HEK293 (cell line): ENCODE data around the gene MFSD2B.
A peak's percentile ranks its signal among the peaks of the same experiment; 100 is the strongest.

Experiments used
- EGR2 ChIP-seq: fragments of 450-650 bp; formaldehyde crosslinking; IDR thresholded peaks from 2 replicates; pipeline ENCODE4 v1.5.1; 2016; ENCODE audit warnings: low read depth, missing biosample characterization, missing genetic modification characterization
- GLI4 ChIP-seq: fragments of 450-650 bp; formaldehyde crosslinking; IDR thresholded peaks from 2 replicates; pipeline ENCODE4 v1.5.1; 2016; ENCODE audit warnings: missing biosample characterization, missing genetic modification characterization
- KLF7 ChIP-seq: fragments of 450-650 bp; formaldehyde crosslinking; IDR thresholded peaks from 2 replicates; pipeline ENCODE4 v1.5.1; 2016; ENCODE audit warnings: missing biosample characterization, missing genetic modification characterization, borderline replicate concordance
- KLF9 ChIP-seq: fragments of 450-650 bp; formaldehyde crosslinking; IDR thresholded peaks from 2 replicates; pipeline ENCODE4 v1.5.1; 2016; ENCODE audit warnings: missing biosample characterization, missing genetic modification characterization, low read depth
- MZF1 ChIP-seq: fragments of 450-650 bp; formaldehyde crosslinking; IDR thresholded peaks from 2 replicates; pipeline ENCODE4 v1.5.1; 2017; ENCODE audit warnings: missing biosample characterization, missing genetic modification characterization, borderline replicate concordance
- ZBTB17 ChIP-seq: fragments of 450-650 bp; formaldehyde crosslinking; IDR thresholded peaks from 2 replicates; pipeline ENCODE4 v1.5.1; 2016; ENCODE audit warnings: missing biosample characterization, missing genetic modification characterization
- ZBTB48 ChIP-seq: fragments of 450-650 bp; formaldehyde crosslinking; IDR thresholded peaks from 2 replicates; pipeline ENCODE4 v1.5.1; 2016; ENCODE audit warnings: missing biosample characterization, missing genetic modification characterization
- ZNF114 ChIP-seq: fragments of 450-650 bp; formaldehyde crosslinking; IDR thresholded peaks from 2 replicates; pipeline ENCODE4 v1.5.0; 2017; ENCODE audit warnings: missing biosample characterization, missing genetic modification characterization
- ZNF175 ChIP-seq: fragments of 450-650 bp; formaldehyde crosslinking; IDR thresholded peaks from 2 replicates; pipeline ENCODE4 v1.5.1; 2016; ENCODE audit warnings: missing biosample characterization, missing genetic modification characterization
- ZNF274 ChIP-seq, 2 experiments: fragments of 200-500 bp in 1 of 2; fragments of 450-650 bp in 1 of 2; sonication (Bioruptor generic) in 1 of 2; formaldehyde crosslinking in 1 of 2; IDR thresholded peaks; 2 replicates each; pipeline versions ENCODE4 v1.5.1 to v1.6.1; 2014 to 2016; ENCODE audit warnings: borderline replicate concordance in 1 of 2, inconsistent platforms in 1 of 2, low read length in 1 of 2, missing biosample characterization in 1 of 2, missing genetic modification characterization in 1 of 2
- ZNF335 ChIP-seq: fragments of 450-650 bp; formaldehyde crosslinking; conservative IDR thresholded peaks from 2 replicates; pipeline ENCODE4 v1.5.1; 2016; ENCODE audit warnings: missing biosample characterization, missing genetic modification characterization
- ZNF391 ChIP-seq: fragments of 450-650 bp; formaldehyde crosslinking; IDR thresholded peaks from 2 replicates; pipeline ENCODE4 v1.5.1; 2016; ENCODE audit warnings: low read depth, missing biosample characterization, missing genetic modification characterization, borderline replicate concordance
- ZNF394 ChIP-seq: fragments of 450-650 bp; formaldehyde crosslinking; IDR thresholded peaks from 2 replicates; pipeline ENCODE4 v1.5.1; 2016; ENCODE audit warnings: missing biosample characterization, missing genetic modification characterization, mild to moderate bottlenecking, moderate library complexity, borderline replicate concordance
- ZNF501 ChIP-seq: fragments of 450-650 bp; formaldehyde crosslinking; IDR thresholded peaks from 2 replicates; pipeline ENCODE4 v1.5.1; 2016; ENCODE audit warnings: missing biosample characterization, missing genetic modification characterization
- ZNF777 ChIP-seq: fragments of 450-650 bp; formaldehyde crosslinking; IDR thresholded peaks from 2 replicates; pipeline ENCODE4 v1.5.1; 2017; ENCODE audit warnings: missing biosample characterization, missing genetic modification characterization, borderline replicate concordance
- ZSCAN18 ChIP-seq: fragments of 450-650 bp; formaldehyde crosslinking; IDR thresholded peaks from 2 replicates; pipeline ENCODE4 v1.5.1; 2016; ENCODE audit warnings: missing biosample characterization, missing genetic modification characterization
- ZSCAN5A ChIP-seq: fragments of 450-650 bp; formaldehyde crosslinking; IDR thresholded peaks from 2 replicates; pipeline ENCODE4 v1.5.1; 2016; ENCODE audit warnings: missing biosample characterization, missing genetic modification characterization
- TF ChIP-seq, protein P1 (sequence below): fragments of 450-650 bp; formaldehyde crosslinking; IDR thresholded peaks from 2 replicates; pipeline ENCODE4 v1.5.1; 2016; ENCODE audit warnings: missing biosample characterization, missing genetic modification characterization
- TF ChIP-seq, protein P2 (sequence below): fragments of 450-650 bp; formaldehyde crosslinking; conservative IDR thresholded peaks from 2 replicates; pipeline ENCODE4 v1.5.1; 2016; ENCODE audit warnings: low read depth, missing biosample characterization, missing genetic modification characterization
- TF ChIP-seq, protein P3 (sequence below): fragments of 450-650 bp; formaldehyde crosslinking; IDR thresholded peaks from 2 replicates; pipeline ENCODE4 v1.5.1; 2017; ENCODE audit warnings: missing biosample characterization, mild to moderate bottlenecking, missing genetic modification characterization, moderate library complexity
- TF ChIP-seq, protein P4 (sequence below): fragments of 450-650 bp; formaldehyde crosslinking; IDR thresholded peaks from 2 replicates; pipeline ENCODE4 v1.5.1; 2016; ENCODE audit warnings: missing biosample characterization, missing genetic modification characterization

The MFSD2B gene

GRCh38 chr2:24046930-24047702 is 37.2 kb downstream of the MFSD2B start, which contains the start of gene WDCP (continued):
- TF ChIP-seq, protein P1, sequence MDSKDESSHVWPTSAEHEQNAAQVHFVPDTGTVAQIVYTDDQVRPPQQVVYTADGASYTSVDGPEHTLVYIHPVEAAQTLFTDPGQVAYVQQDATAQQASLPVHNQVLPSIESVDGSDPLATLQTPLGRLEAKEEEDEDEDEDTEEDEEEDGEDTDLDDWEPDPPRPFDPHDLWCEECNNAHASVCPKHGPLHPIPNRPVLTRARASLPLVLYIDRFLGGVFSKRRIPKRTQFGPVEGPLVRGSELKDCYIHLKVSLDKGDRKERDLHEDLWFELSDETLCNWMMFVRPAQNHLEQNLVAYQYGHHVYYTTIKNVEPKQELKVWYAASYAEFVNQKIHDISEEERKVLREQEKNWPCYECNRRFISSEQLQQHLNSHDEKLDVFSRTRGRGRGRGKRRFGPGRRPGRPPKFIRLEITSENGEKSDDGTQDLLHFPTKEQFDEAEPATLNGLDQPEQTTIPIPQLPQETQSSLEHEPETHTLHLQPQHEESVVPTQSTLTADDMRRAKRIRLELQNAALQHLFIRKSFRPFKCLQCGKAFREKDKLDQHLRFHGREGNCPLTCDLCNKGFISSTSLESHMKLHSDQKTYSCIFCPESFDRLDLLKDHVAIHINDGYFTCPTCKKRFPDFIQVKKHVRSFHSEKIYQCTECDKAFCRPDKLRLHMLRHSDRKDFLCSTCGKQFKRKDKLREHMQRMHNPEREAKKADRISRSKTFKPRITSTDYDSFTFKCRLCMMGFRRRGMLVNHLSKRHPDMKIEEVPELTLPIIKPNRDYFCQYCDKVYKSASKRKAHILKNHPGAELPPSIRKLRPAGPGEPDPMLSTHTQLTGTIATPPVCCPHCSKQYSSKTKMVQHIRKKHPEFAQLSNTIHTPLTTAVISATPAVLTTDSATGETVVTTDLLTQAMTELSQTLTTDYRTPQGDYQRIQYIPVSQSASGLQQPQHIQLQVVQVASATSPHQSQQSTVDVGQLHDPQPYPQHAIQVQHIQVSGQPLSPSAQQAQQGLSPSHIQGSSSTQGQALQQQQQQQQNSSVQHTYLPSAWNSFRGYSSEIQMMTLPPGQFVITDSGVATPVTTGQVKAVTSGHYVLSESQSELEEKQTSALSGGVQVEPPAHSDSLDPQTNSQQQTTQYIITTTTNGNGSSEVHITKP (tag by site-specific recombination) = 0 out of 2 replicates have a peak, but pooled peaks have one; percentile 26
- TF ChIP-seq, protein P2, sequence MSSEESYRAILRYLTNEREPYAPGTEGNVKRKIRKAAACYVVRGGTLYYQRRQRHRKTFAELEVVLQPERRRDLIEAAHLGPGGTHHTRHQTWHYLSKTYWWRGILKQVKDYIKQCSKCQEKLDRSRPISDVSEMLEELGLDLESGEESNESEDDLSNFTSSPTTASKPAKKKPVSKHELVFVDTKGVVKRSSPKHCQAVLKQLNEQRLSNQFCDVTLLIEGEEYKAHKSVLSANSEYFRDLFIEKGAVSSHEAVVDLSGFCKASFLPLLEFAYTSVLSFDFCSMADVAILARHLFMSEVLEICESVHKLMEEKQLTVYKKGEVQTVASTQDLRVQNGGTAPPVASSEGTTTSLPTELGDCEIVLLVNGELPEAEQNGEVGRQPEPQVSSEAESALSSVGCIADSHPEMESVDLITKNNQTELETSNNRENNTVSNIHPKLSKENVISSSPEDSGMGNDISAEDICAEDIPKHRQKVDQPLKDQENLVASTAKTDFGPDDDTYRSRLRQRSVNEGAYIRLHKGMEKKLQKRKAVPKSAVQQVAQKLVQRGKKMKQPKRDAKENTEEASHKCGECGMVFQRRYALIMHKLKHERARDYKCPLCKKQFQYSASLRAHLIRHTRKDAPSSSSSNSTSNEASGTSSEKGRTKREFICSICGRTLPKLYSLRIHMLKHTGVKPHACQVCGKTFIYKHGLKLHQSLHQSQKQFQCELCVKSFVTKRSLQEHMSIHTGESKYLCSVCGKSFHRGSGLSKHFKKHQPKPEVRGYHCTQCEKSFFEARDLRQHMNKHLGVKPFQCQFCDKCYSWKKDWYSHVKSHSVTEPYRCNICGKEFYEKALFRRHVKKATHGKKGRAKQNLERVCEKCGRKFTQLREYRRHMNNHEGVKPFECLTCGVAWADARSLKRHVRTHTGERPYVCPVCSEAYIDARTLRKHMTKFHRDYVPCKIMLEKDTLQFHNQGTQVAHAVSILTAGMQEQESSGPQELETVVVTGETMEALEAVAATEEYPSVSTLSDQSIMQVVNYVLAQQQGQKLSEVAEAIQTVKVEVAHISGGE = 0 out of 2 replicates have a peak, but pooled peaks have one; percentile 34
- TF ChIP-seq ZBTB48 (tag by site-specific recombination) = peak; percentile 73
- 0 out of 2 replicates have a peak, but pooled peaks have one; percentile 31 for TF ChIP-seq ZSCAN5A (tag by site-specific recombination)
- TF ChIP-seq ZNF175 = no peak
- peak; percentile 20; the same call in 1 of the 2 replicates for TF ChIP-seq KLF7 (tag by site-specific recombination)
- no peak for TF ChIP-seq GLI4 (tag by site-specific recombination)
- TF ChIP-seq KLF9 (tag by site-specific recombination) = peak; percentile 57; the same call in 1 of the 2 replicates
- TF ChIP-seq ZNF114 = no peak
- TF ChIP-seq, protein P3, sequence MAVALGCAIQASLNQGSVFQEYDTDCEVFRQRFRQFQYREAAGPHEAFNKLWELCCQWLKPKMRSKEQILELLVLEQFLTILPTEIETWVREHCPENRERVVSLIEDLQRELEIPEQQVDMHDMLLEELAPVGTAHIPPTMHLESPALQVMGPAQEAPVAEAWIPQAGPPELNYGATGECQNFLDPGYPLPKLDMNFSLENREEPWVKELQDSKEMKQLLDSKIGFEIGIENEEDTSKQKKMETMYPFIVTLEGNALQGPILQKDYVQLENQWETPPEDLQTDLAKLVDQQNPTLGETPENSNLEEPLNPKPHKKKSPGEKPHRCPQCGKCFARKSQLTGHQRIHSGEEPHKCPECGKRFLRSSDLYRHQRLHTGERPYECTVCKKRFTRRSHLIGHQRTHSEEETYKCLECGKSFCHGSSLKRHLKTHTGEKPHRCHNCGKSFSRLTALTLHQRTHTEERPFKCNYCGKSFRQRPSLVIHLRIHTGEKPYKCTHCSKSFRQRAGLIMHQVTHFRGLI (tag by site-specific recombination) = peak; percentile 80
- TF ChIP-seq, protein P4, sequence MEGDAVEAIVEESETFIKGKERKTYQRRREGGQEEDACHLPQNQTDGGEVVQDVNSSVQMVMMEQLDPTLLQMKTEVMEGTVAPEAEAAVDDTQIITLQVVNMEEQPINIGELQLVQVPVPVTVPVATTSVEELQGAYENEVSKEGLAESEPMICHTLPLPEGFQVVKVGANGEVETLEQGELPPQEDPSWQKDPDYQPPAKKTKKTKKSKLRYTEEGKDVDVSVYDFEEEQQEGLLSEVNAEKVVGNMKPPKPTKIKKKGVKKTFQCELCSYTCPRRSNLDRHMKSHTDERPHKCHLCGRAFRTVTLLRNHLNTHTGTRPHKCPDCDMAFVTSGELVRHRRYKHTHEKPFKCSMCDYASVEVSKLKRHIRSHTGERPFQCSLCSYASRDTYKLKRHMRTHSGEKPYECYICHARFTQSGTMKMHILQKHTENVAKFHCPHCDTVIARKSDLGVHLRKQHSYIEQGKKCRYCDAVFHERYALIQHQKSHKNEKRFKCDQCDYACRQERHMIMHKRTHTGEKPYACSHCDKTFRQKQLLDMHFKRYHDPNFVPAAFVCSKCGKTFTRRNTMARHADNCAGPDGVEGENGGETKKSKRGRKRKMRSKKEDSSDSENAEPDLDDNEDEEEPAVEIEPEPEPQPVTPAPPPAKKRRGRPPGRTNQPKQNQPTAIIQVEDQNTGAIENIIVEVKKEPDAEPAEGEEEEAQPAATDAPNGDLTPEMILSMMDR (tag by site-specific recombination) = peak; percentile 14; the same call in 1 of the 2 replicates
- peak; percentile 92 for TF ChIP-seq ZBTB17 (tag by site-specific recombination)
- TF ChIP-seq ZNF335 (tag by site-specific recombination) = peak; percentile 82
- peak; percentile 73; the same call in 1 of the 2 replicates for TF ChIP-seq ZNF391
- no peak for TF ChIP-seq ZSCAN18 (tag by site-specific recombination)
- TF ChIP-seq EGR2 (tag by site-specific recombination) = peak; percentile 55
- no peak for TF ChIP-seq ZNF777
- TF ChIP-seq MZF1 (tag by site-specific recombination) = no peak
- TF ChIP-seq ZNF501 (tag by site-specific recombination) = peak; percentile 87
- TF ChIP-seq ZNF274 (IDR thresholded peaks at IDR 0.05; ENCODE audit: low read length) = no peak
- TF ChIP-seq ZNF274 (tag by site-specific recombination; IDR thresholded peaks at IDR 0.05; ENCODE audit: borderline replicate concordance) = no peak
- TF ChIP-seq ZNF394 = no peak
